Measurements from ENCODE around the gene FMNL1.

Gene FMNL1

DNA sequence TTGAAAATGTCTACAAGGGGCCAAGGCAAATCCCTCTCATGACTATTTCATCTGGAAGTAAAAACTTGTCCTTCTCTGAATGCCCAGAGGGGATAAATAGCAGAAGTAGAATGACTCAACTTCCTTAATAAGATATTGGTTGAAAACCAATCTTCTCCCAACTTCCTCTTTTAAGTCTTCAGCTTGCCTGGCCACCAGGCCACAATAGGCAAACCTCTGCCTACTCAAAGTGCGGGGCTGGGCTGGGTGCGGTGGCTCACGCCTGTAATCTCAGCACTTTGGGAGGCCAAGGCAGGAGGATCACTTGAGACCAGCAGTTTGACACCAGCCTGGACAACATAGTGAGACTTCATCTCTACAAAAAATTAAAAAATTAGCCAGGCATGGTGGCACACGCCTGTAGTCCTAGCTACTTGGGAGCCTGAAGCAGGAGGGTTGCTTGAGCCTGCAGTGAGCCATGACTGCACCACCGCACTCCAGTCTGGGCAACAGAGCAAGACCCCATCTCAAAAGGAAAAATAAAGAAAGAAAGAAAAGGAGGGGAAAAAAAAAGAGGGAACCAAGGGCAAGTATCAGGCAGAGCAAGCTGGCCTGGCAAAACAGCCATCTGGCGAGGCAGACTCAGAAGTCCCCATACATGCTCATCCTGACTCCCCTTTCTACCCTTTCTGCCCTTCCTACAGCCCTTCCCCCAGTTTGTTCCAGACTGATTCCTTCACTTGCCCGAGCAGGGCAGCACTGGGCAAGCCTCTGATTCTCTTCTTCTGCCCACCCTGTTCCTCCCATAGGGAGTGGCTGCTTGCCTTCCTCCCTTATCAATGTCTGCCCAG, 74.5 kb downstream of the FMNL1 start:
- H3K4me3 ChIP-seq (replicated peaks in 1 of 2; ENCODE audit: low read depth in 2 of 2, low read length in 2 of 2), result no peak overlapping the region
- TF ChIP-seq, protein P1, sequence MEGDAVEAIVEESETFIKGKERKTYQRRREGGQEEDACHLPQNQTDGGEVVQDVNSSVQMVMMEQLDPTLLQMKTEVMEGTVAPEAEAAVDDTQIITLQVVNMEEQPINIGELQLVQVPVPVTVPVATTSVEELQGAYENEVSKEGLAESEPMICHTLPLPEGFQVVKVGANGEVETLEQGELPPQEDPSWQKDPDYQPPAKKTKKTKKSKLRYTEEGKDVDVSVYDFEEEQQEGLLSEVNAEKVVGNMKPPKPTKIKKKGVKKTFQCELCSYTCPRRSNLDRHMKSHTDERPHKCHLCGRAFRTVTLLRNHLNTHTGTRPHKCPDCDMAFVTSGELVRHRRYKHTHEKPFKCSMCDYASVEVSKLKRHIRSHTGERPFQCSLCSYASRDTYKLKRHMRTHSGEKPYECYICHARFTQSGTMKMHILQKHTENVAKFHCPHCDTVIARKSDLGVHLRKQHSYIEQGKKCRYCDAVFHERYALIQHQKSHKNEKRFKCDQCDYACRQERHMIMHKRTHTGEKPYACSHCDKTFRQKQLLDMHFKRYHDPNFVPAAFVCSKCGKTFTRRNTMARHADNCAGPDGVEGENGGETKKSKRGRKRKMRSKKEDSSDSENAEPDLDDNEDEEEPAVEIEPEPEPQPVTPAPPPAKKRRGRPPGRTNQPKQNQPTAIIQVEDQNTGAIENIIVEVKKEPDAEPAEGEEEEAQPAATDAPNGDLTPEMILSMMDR (IDR thresholded peaks at IDR 0.05; ENCODE audit: low read depth, low read length), result no peak
- peak; percentile 61 to 66 for DNase-seq (ENCODE audit: low read depth in 2 of 2)

DNA sequence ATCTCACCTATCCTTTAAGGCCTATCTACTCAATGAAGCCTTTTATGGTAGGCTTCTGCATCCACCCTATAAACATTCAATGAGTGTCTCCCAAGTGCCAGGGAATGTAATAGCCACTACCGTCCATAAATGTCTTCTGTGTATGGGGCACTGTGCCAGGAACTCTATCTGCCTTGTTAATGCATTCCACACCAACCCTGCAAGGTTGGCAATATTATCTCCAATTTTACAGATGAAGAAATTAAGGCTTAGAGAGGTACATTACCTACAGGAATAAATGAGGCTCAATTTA, 75.1 kb downstream of the FMNL1 start:
- H3K4me3 ChIP-seq (replicated peaks in 1 of 2; ENCODE audit: low read depth in 2 of 2, low read length in 2 of 2), result no peak overlapping the region
- TF ChIP-seq, protein P1 (IDR thresholded peaks at IDR 0.05; ENCODE audit: low read depth, low read length), result no peak
- no peak for DNase-seq (ENCODE audit: low read depth in 2 of 2)

Data from cardiac fibroblast (primary cell).